Caki2 (cell line): ENCODE measurements around the gene AFAP1. TPM values are rescaled to one million over a fixed set of nuclear protein-coding genes. Genes with fewer than 3 reads are reported as not detected.

ENCODE experiments used
- DNase-seq: peaks from one replicate; pipeline ENCODE4 v3.0.0-alpha.2; 2015; ENCODE audit warnings: low read depth
- in situ Hi-C: cut with HindIII; loops from 2 replicates; pipeline ENCODE4 v1.10.0; 2016; ENCODE audit warnings: low sequenced_read_pairs, low pct_unique_long_range_greater_than_20kb, mixed read lengths
- total RNA-seq: library from RNA; depleted of rRNA; stranded (reverse); fragments of >200 nt; shearing (Covaris generic); gene quantifications from 2 replicates; pipeline ENCODE4 v1.2.3, GENCODE V29; 2014; ENCODE audit warnings: low replicate concordance

Gene AFAP1
- total RNA-seq, 1 experiment from 2014 or later, result 16.1 TPM

DNA sequence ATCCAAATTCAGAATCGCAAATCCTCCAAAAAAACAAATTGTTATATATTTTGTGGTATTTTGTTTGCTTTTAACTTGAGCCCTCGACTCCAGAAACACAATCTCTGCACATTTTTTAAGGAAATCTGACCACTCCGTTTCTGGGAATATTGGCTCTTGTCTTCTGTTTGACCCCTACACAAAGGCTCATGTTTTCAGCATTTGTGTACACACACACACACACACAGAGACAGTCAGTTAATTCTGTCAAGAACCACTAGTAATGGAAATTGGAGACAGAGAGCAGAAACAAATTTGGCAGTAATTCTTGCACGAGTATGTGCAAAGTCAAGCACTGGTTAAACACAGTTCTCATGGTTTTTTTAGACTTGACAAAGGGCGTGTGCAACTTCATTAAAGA is 115.4 kb downstream of the AFAP1 start:
- DNase-seq, result no peak

DNA sequence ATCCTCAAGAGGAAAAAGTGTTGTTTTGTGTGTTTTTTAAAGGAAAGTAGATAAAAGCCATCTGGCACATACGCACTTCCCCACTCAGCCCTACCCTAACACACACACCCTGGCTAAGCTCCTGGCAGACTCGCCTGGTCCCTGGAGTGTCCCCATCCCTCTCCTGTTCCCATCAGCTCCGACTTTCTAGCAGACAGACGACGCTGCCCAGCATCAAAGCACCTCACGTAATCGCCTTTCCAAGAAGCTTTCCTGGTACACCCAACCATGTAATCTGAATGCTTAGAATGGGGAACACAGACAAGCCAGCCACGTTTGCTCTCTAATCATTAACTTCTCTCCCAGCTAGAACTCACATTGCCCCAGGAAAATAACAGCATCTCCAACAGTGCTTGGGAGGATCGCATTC is 116.2 kb downstream of the AFAP1 start:
- peak; percentile 65 for DNase-seq
- in situ Hi-C loops, result no loop called here

More for the DNA sequence above, 115.4 kb downstream of the AFAP1 start:
- in situ Hi-C loops, result no loop called here

DNA sequence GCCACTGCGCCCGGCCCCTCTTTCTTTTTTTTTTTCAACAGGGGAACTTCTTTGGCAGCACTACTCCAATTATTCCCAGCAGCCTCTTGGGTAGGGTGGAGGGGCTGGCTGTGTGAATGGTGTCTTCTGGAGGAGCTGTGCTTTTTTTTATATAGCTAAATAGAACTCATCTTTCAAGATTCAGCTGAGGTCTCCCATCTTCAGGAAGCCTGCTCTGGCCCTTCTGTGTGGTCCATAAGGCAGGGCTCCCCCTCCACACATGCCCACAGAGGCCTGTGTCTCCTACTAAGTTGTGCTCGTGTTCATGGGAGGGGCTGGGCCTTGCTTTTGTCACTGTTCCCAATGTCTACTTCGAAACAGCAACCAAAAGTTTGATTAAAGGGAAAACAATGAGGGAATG is 116.8 kb downstream of the AFAP1 start:
- in situ Hi-C loops, result no loop called here
- no peak for DNase-seq

DNA sequence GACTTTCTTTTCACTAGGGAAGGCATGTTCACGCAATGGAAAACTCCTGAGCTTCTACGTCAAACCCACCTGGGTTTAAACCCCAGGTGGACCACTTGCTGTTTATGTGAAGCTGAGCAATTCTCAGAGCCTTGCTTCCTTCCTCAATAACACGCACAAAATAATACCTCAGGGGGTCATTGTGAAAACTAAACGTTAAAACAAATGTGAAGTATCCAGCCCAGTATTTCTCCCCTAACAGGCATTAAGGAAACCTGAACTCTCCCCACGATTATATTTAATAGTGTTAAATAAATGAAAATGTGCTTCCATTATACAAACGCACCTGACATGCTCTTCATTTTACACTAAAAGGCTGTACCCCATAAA is 117.5 kb downstream of the AFAP1 start:
- no peak for DNase-seq
- in situ Hi-C loops, result no loop called here

DNA sequence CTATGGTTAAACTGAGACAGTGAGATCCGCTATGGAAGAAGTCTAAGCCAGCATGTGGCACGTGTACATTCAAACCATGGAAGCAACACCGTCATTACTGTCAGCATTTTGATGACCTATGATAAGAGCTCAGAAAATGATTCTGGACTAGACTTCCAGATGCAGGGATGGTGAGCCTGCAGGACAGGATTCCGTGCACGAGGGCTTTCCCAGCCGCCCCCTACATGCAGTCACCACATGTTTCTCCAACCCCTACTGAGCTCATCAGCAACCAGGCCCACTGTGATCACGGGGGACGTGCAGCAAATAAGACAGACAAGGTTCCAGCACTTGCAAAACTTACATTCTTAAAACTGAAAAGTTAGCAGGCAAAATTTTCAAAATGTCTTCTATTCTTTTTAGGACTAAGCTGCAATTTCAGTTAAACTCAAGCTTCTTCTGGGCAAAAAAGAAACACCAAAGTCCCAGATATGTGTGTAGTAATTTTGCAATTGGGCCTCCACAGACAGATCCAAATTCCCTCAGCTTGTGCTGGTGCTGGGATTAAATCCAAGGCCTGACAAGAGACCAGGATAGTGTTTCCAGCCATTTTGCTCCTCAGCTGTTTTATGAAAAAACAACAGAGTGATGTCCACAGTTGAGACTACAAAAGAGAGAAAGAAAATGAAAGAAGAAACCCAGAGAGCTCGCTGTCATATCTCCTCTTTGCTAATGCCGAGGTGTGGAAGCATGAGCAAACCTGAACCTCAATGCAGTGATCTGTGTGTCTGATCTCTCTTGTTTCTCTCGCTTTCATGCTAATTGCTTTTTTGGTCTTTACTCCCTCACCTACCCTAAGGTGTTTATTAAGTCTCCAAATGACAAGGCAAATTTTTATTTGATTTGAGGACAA is 118.2 kb downstream of the AFAP1 start:
- in situ Hi-C loops, result no loop called here
- no peak for DNase-seq

DNA sequence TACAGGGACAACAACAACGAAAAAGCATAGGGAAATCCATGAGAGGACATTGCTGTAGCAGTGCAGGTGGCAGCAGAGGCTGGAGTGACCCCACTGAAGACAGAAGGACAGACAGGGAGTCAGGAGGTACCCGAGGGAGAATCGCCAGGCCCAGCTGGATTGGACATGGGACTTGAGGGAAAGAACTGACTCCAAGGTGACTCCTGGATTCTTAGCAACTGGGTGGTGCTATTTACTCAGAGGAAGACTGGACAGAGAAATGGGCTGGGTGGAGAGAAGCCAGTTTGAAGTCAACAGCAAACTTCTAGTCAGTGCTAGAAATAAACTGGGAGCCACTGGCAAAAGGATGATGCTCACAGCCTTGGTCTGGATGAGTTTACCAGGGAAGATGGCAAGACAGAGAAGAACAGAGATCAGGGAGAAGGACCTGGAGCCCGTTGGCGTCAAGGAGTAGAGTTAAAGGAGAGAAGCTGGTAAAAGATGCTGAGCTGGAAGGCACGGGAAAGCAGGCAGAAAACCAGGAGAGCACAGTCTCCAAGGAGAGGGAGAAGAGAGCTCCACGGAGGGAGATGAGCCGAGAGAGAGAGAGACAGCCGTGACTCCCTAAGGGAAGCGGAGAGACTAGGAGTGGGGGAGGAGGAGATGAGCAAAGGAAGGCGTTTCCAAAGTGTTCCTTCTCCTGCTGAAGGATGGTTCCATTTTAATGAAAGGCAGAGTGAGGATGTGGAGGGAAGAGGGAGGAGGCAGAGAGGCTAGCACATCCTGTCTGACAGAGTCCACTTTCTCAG is 119.4 kb downstream of the AFAP1 start:
- in situ Hi-C loops, result no loop called here
- no peak for DNase-seq

DNA sequence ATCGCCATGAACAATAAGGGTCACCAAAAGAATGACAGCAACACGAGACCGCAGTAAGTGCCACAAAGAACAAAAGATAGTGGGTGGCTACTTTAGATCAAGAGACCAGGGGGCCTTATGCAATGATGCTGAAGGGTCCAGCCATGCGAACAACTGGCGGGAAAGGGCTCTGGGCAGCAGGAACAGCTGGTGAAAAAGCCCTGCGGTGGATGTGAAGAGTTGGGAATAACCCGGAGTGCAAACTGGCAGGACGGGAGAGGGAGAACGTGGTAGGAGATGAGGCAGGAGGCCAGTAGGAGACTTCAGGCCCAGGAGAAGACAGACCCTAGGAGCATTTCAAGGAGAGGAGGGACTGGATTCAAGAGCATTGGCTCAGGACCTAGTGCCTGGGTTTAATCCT is 120.2 kb downstream of the AFAP1 start:
- no peak for DNase-seq
- in situ Hi-C loops, result no loop called here

DNA sequence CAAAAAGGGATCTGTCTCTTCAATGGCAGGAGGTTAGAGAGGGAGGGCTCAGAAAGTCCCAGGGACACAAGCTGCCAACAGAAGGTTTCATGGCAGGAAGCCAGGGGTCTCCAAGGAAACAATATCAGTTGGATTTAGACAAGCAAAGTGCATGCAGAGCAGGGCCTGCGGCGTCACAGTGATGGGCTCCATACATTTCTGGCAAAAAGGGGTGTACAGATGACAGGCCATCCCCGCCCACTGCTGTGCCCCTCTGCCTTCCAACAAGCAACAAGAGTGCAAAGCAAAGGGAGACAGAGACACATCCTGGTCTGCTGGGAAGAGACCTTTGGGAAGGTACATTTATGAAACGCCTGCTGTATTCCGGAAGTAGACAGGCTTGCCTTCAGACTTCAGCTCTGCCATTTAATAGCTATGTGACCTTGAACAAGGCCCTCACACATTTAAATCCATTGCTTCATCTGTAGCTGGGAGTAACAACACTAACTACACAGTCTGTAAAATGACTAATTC is 121.2 kb downstream of the AFAP1 start:
- in situ Hi-C loops, result no loop called here

DNA sequence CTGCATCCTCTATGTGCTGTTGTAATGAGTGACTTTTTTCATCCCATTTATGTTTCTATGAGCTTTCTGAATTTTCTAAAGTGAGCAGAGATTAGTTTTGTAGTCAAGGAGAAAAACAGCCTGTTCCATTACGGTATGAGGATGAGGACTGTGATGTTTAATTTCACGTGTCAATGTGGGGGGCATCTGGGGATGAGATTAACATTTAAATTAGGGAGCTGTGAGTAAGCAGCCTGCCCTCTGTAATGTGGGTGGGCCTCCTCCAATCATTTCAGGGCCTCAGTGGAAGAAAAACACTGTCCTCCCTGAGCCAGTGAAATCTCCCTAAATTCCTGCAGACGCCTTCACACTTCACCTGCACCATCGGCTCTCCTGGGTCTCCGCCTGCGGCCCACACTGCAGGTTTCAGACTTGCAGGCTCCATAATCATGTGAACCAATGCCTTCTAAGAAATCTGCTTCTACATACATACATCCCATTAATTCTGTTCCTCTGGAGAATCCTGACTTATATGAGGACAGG is 121.7 kb downstream of the AFAP1 start:
- DNase-seq, result no peak
- in situ Hi-C loops, result no loop called here

More for the DNA sequence above, 121.2 kb downstream of the AFAP1 start:
- no peak for DNase-seq

DNA sequence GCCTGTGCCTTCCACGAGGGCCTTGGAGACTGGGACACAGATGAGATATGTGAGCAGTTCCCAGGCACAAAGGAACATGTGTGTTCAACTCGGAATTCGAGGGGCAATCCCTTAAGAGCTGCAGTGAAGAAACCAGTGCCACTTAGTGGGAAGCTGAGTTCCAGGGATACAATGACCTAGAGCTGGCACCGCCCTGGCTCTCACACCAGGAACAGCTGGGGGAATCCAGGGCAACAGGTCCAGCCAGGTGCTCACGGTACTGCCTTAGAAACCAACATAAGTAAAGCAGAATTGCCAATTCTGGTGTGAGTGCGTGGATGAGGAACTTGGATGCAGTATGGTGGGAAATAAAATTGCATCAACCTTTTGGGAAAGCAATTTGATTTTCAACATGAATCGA is 122.9 kb downstream of the AFAP1 start:
- DNase-seq, result no peak
- in situ Hi-C loops, result no loop called here

DNA sequence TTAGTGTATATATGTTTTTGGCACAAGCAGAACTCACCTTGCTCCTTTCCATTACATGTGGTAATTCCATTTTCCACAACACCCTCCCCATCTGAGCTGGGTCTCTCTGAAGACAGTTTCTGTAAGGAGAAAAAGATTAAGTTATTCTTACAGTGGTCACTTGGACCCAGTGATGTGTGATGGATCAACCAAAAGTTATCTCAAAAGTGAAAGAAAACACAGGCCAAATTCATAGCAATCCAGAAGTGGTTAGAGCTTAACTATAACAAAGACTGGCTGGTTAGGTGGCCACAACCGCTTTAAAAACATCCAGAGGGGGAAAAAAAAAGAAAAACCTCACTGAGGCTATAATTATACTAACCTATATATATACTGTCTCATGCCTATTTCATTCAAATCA is 123.7 kb downstream of the AFAP1 start:
- in situ Hi-C loops, result no loop called here
- no peak for DNase-seq

DNA sequence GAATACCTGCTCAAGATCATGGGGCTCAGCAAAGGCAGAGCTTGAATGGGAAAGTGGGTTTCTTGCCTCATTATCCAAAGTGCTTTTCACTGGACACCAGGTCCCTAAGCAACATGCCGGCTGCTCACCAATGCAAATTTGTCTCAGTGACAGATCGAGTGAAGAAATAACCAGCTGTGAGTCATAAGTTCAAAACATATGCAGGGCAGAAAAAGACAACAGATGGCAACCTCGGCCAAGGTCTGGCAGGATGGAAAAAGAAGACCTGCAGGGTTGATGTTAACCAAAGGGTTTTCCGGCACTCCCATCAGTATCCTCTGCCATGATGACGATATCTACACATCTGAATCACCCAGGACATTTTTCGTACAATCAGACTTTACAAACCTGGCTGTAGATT is 124.1 kb downstream of the AFAP1 start:
- in situ Hi-C loops, result no loop called here
- peak; percentile 21 for DNase-seq

DNA sequence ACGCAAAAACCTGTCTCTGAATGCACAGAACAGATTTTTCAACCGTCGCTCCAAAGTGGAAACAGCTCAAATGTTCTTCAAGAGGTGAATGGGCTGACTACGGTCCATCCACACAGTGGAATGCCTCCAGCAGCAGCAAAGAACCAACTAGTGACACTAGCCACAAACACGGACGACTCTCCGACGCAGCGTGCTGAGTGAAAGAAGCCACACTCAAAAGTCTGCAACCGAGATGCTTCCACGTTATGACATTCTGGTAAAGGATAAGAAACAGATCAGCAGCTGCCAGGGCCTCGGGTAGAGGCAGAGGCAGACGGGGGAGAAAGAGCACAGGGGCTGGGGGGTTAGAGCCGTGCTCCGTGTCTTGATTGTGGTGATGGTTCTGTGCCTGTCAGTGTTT is 125.2 kb downstream of the AFAP1 start:
- in situ Hi-C loops, result no loop called here
- DNase-seq, result no peak

DNA sequence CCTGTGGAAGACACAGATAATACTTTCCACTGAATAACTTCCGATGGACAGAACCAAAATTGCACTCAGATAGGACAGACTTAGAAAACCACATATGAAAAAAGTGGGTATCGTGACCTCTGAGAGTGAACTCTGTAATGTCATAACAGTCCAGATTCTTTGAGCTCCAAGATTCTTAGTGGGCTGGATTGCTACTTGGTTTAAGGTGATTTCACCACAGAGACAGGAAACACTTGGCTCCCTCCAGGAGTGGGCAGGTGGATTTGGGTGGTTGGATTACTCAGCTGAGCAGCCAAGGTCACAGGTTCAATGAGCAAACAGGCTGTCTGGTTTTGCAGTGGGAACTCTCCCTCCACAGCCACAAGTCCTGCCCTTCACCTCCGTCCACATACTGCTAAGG is 126.0 kb downstream of the AFAP1 start:
- peak; percentile 52 for DNase-seq
- in situ Hi-C loops, result no loop called here

DNA sequence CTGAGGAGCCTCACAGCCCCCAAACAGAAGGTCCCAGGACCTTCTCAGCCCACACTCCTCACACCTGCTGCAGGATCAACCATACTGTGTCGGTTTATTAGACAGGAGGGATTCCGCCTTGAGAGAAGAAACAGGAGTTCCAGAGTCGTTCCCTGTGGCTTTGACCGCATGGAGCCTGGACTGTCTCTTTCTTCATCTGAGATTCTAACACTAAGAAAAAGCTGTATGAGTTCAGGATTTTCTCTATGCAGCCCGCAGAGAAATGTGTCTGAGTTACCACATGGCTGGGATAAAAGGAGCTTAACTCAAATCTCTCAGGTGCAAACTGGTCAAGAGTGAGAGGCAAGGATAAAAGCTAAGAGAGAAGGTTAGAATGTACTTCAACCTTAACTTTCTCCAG is 126.7 kb downstream of the AFAP1 start:
- DNase-seq, result no peak
- in situ Hi-C loops, result no loop called here

DNA sequence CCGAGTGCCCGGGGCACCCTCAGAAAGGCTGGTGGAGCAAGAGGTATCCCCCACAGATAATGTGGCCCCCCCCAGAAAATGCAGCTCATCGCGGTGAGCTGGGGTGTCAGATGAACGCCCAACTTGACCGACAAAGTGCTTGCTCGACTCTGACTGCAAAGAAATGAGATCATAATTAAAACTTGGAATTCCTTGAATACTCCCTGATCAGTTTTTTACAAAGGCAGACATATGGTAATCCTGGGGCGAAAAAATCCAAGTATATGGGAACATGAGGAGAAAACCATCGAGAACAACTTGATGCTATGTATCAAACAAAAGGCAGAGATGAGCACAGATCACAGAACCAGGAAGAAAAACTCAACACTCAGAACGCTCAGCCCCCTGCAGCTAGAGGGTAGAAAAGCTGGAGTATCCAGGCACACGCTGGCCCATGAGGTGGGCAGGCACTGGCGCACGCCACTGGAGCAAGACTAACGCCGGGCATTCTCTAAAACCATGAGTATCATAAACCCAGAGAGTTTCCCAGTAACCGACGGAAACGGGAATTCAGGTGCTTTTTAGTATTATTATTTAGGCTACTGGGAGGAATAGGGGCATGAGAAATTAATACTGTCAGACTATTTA is 127.3 kb downstream of the AFAP1 start:
- in situ Hi-C loops, result no loop called here
- DNase-seq, result no peak

DNA sequence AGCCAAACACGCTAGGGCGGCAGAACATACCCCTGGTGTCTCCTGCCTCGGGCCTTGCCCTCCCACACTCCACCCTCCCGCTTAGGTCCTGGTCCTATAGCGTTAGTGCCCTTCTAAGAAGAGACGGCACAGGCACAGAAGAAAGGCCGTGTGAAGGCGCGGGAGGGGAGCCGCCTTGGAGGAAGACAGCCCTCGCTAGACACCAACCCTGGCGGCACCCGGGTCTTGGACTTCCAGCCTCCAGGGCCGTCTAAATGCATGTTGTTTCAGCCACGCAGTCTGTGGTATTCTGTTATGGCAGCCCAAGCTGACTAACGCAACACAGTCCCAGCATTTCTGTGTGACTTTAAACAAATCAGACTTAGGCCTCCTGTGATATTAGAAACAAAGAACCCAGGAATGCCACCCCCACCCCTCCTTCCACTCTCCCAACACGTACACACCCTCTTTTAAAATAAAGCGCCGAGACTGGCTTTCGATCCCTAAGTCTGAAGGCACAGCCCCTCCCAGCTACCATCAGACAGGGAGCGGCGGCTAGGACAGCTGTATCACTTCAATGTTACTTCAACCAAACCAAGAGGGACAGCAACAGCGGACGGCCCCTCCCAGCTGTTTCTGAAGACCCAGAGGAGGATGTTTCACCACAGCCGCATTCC is 128.0 kb downstream of the AFAP1 start:
- in situ Hi-C loops, result no loop called here

DNA sequence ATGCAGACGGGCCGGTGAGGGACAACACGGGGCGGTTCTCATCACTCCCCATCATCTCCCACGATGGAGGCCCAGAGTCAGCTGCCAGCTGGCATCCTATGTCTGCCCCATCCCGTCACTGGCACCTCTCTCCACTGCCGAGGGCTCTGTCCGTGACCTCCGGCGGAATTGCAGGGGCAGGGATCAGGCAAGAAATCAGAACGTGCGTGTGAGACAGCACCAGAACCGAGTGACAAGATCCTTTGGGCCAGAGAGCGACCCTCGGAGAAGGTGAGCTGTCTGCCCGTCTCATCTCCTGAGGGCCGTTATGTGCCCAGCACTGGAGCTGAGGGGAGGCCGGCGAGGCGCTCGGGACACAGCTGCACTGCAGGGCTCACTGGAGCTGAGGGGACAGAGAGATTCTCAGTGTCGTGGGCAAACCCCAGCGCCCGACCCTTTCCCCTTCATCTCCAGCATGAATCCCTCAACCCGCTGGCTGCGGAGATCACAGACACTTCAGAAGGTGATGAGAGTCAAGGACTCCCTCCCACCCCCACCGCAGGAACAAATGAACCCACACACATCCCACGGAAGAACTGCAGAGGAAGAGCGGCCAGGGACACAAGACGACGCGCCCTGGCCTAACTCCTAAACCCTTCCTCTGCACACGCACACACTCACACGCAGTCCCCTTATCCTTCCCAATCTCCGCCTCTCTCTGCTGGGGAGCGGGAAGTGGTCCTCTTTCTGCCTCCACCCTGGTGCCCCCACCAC is 128.7 kb downstream of the AFAP1 start:
- in situ Hi-C loops, result no loop called here
- DNase-seq, result no peak

More for the DNA sequence above, 128.0 kb downstream of the AFAP1 start:
- DNase-seq, result no peak
